Activated B cell treated with CpG ODN at 0.5 μM for 24 hours (primary cell): ENCODE data around the gene NEUROG2. TPM values are rescaled to one million over a fixed set of nuclear protein-coding genes. Genes with fewer than 3 reads are reported as not detected.

Experiments used
- total RNA-seq: library from RNA; stranded (reverse); gene quantifications from 2 replicates; pipeline ENCODE4 v1.2.3, GENCODE V29; 2022

NEUROG2 gene
- total RNA-seq, 1 donor from 2014 or later: not detected

Other genes with a start within 250 kb of the NEUROG2 start
- gene TIFA, start 230.3 kb downstream of the NEUROG2 start, total RNA-seq: 36.4 and 43.4 TPM in 2 replicates
- 23.1 and 26.7 TPM in 2 replicates for gene ALPK1, start 218.8 kb downstream of the NEUROG2 start, total RNA-seq
- gene ZGRF1, start 120.7 kb upstream of the NEUROG2 start, total RNA-seq: 12.3 and 13.7 TPM in 2 replicates
- 56.9 and 57.8 TPM in 2 replicates for gene LARP7, start 121.0 kb upstream of the NEUROG2 start, total RNA-seq